Stimulated activated CD8-positive, alpha-beta memory T cell treated with anti-CD3 and anti-CD28 coated beads, Interleukin-4, amount 100 ng/mL, for 24 hours (primary cell): ENCODE data around the gene JAKMIP1.
"Not testable (repeated sequence)": the region's sequence is repeated elsewhere in the genome, so short reads cannot be mapped to it uniquely, and the experiment has no call there.

ENCODE experiments used
- DNase-seq: peaks from one replicate; pipeline ENCODE4 v3.0.0-alpha.2; 2020; ENCODE audit warnings: low read depth

The JAKMIP1 gene

GRCh38 chr4:6229095-6229494 is 28.7 kb upstream of the JAKMIP1 start:
- DNase-seq = no peak

- no peak for DNase-seq
Observed at GRCh38 chr4:6228158-6229067, 28.1 kb upstream of the JAKMIP1 start.

GRCh38 chr4:6227412-6228157 is 27.2 kb upstream of the JAKMIP1 start:
- no peak for DNase-seq

- DNase-seq = no peak
Observed at GRCh38 chr4:6226506-6226905, 26.2 kb upstream of the JAKMIP1 start.

GRCh38 chr4:6225469-6225868 is 25.1 kb upstream of the JAKMIP1 start:
- DNase-seq = no peak

GRCh38 chr4:6224735-6225134 is 24.4 kb upstream of the JAKMIP1 start:
- no peak for DNase-seq

- no peak for DNase-seq
Observed at GRCh38 chr4:6222761-6223292, 22.5 kb upstream of the JAKMIP1 start.

GRCh38 chr4:6221851-6222760 is 21.8 kb upstream of the JAKMIP1 start:
- peak; percentile 19 for DNase-seq

- no peak for DNase-seq
Observed at GRCh38 chr4:6221301-6221850, 21.0 kb upstream of the JAKMIP1 start.

- DNase-seq = no peak
Observed at GRCh38 chr4:6217716-6218381, 17.5 kb upstream of the JAKMIP1 start.

GRCh38 chr4:6216588-6216987 is 16.2 kb upstream of the JAKMIP1 start:
- no peak for DNase-seq

- DNase-seq = no peak
Observed at GRCh38 chr4:6209921-6210320, 9.6 kb upstream of the JAKMIP1 start.

GRCh38 chr4:6209291-6209690 is 8.9 kb upstream of the JAKMIP1 start:
- DNase-seq = not testable (repeated sequence)

GRCh38 chr4:6208416-6208815 is 8.1 kb upstream of the JAKMIP1 start:
- no peak for DNase-seq

- DNase-seq = no peak
Observed at GRCh38 chr4:6207602-6208001, 7.3 kb upstream of the JAKMIP1 start.

GRCh38 chr4:6206771-6207290 is 6.5 kb upstream of the JAKMIP1 start:
- no peak for DNase-seq

GRCh38 chr4:6205973-6206372 is 5.6 kb upstream of the JAKMIP1 start:
- no peak for DNase-seq

- no peak for DNase-seq
Observed at GRCh38 chr4:6205567-6205931, 5.2 kb upstream of the JAKMIP1 start.

- DNase-seq = no peak
Observed at GRCh38 chr4:6204871-6205566, 4.7 kb upstream of the JAKMIP1 start.

GRCh38 chr4:6204098-6204497 is 3.7 kb upstream of the JAKMIP1 start:
- no peak for DNase-seq
